Neural cell (in vitro differentiated cells): ENCODE data around the gene HADH. TPM values are rescaled to one million over a fixed set of nuclear protein-coding genes. Genes with fewer than 3 reads are reported as not detected.
A peak's percentile ranks its signal among the peaks of the same experiment; 100 is the strongest.

Source experiments
- H2AFZ ChIP-seq: fragments of 200-600, 300-800 bp; sonication (generic), shearing (Covaris generic); 2 replicates; pipeline ENCODE4 v1.6.0; 2014; ENCODE audit warnings: low read depth, mild to moderate bottlenecking, antibody characterized with exemption, low read length, moderate library complexity
- H3F3A ChIP-seq: fragments of 200-600 bp; shearing (Covaris generic); 2 replicates; pipeline ENCODE4 v1.6.1; 2016; ENCODE audit warnings: mild to moderate bottlenecking, moderate library complexity, mixed read lengths, antibody characterized with exemption, low read length; ENCODE audit not compliant: insufficient read depth, poor library complexity, severe bottlenecking
- H3K27ac ChIP-seq: fragments of 200-600, 300-800 bp; sonication (generic), shearing (Covaris generic); 2 replicates; pipeline ENCODE4 v1.5.1; 2014; ENCODE audit warnings: mild to moderate bottlenecking, low read length, moderate library complexity
- H3K27me3 ChIP-seq: fragments of 300-800, 200-600 bp; sonication (generic), shearing (Covaris generic); 2 replicates; pipeline ENCODE4 v1.6.0; 2014; ENCODE audit warnings: mild to moderate bottlenecking, low read depth, low read length, moderate library complexity; ENCODE audit not compliant: insufficient read depth
- H3K36me3 ChIP-seq: fragments of 300-800, 200-600 bp; sonication (generic), shearing (Covaris generic); 2 replicates; pipeline ENCODE4 v1.5.1; 2014; ENCODE audit warnings: mild to moderate bottlenecking, antibody characterized with exemption, low read length, moderate library complexity; ENCODE audit not compliant: insufficient read depth
- H3K4me2 ChIP-seq: fragments of 300-800, 200-600 bp; sonication (generic), shearing (Covaris generic); 2 replicates; pipeline ENCODE4 v1.6.0; 2014; ENCODE audit warnings: mild to moderate bottlenecking, low read length
- H3K4me3 ChIP-seq: fragments of 300-800, 200-600 bp; sonication (generic), shearing (Covaris generic); 2 replicates; pipeline ENCODE4 v1.5.1; 2014; ENCODE audit warnings: mild to moderate bottlenecking, low read length, moderate library complexity
- H3K79me2 ChIP-seq: fragments of 200-600 bp; shearing (Covaris generic); replicated peaks from 2 replicates; pipeline ENCODE4 v1.6.0; 2014; ENCODE audit warnings: mild to moderate bottlenecking, low read length, moderate library complexity; ENCODE audit not compliant: insufficient read depth
- H3K9ac ChIP-seq: fragments of 300-800, 200-600 bp; sonication (generic), shearing (Covaris generic); 2 replicates; pipeline ENCODE4 v1.6.1; 2016; ENCODE audit warnings: mild to moderate bottlenecking, low read length, mixed read lengths
- H3K9me2 ChIP-seq: fragments of 200-600 bp; shearing (Covaris generic); 2 replicates; pipeline ENCODE4 v1.6.1; 2016; ENCODE audit warnings: mild to moderate bottlenecking, low read length, mixed read lengths; ENCODE audit not compliant: insufficient read depth
- H3K9me3 ChIP-seq: fragments of 200-600, 300-800 bp; sonication (generic), shearing (Covaris generic); 2 replicates; pipeline ENCODE4 v1.6.1; 2016; ENCODE audit warnings: mild to moderate bottlenecking, mixed run types, low read length, moderate library complexity, mixed read lengths
- H4K20me1 ChIP-seq: fragments of 200-600 bp; shearing (Covaris generic); 2 replicates; pipeline ENCODE4 v1.6.1; 2016; ENCODE audit warnings: mild to moderate bottlenecking, mixed run types; ENCODE audit not compliant: insufficient read depth
- EP300 ChIP-seq: fragments of 450-650 bp; conservative IDR thresholded peaks from 2 replicates; pipeline ENCODE4 v1.6.1; 2014; ENCODE audit warnings: antibody characterized with exemption, mild to moderate bottlenecking, moderate library complexity; ENCODE audit not compliant: poor library complexity, severe bottlenecking
- EZH2 ChIP-seq: fragments of 200-600, 300-800 bp; shearing (Covaris generic), sonication (generic); IDR thresholded peaks from 2 replicates; pipeline ENCODE4 v1.6.1; 2014; ENCODE audit warnings: antibody characterized with exemption, low read length, borderline replicate concordance, mild to moderate bottlenecking; ENCODE audit not compliant: insufficient read depth, poor library complexity, severe bottlenecking
- MXI1 ChIP-seq: fragments of 450-650 bp; conservative IDR thresholded peaks from 2 replicates; pipeline ENCODE4 v1.6.1; 2014; ENCODE audit warnings: antibody characterized with exemption, mild to moderate bottlenecking; ENCODE audit not compliant: poor library complexity, severe bottlenecking
- POLR2AphosphoS5 ChIP-seq: IDR thresholded peaks from 2 replicates; pipeline ENCODE4 v1.6.1; 2012
- RAD21 ChIP-seq: fragments of 450-650 bp; conservative IDR thresholded peaks from 2 replicates; pipeline ENCODE4 v1.6.1; 2014; ENCODE audit warnings: antibody characterized with exemption, mild to moderate bottlenecking, moderate library complexity
- REST ChIP-seq: IDR thresholded peaks from 2 replicates; pipeline ENCODE4 v1.6.1; 2012; ENCODE audit warnings: borderline replicate concordance
- SMC3 ChIP-seq: fragments of 450-650 bp; conservative IDR thresholded peaks from 2 replicates; pipeline ENCODE4 v1.6.1; 2014; ENCODE audit warnings: antibody characterized with exemption, mild to moderate bottlenecking, moderate library complexity; ENCODE audit not compliant: poor library complexity
- TAF1 ChIP-seq: IDR thresholded peaks from 2 replicates; pipeline ENCODE4 v1.6.1; 2012; ENCODE audit warnings: low read depth
- polyA plus RNA-seq: library from polyadenylated mRNA; depleted of rRNA; stranded (reverse); fragments of >200 nt; gene quantifications from 2 replicates; pipeline ENCODE4 v1.2.3, GENCODE V29; 2014
- TF ChIP-seq, protein P1 (sequence below): fragments of 450-650 bp; IDR thresholded peaks from 2 replicates; pipeline ENCODE4 v1.5.1; 2014; ENCODE audit warnings: antibody characterized with exemption, mild to moderate bottlenecking, moderate library complexity; ENCODE audit not compliant: poor library complexity, severe bottlenecking

Gene HADH
- polyA plus RNA-seq, 1 donor from 2014 or later, result 25.7 TPM

- Histone ChIP-seq H3K4me3 (no peak overlapping the region), H3F3A (no peaks in the 10 kb centered on the region), H3K36me3 (peaks cover 1% of the 10 kb centered on the region), H4K20me1 (no peaks in the 10 kb centered on the region), H3K27ac (no peak overlapping the region), H2AFZ (no peak overlapping the region), H3K79me2 (no peaks in the 10 kb centered on the region), H3K4me2 (no peak overlapping the region), H3K9me3 (no peaks in the 10 kb centered on the region), H3K27me3 (no peaks in the 10 kb centered on the region), H3K9me2 (no peaks in the 10 kb centered on the region), H3K9ac (no peak overlapping the region)
- TF ChIP-seq RAD21 (peak; percentile 84), SMC3 (peak; percentile 90), TAF1 (no peak), POLR2AphosphoS5 (no peak)
- TF ChIP-seq, protein P1, sequence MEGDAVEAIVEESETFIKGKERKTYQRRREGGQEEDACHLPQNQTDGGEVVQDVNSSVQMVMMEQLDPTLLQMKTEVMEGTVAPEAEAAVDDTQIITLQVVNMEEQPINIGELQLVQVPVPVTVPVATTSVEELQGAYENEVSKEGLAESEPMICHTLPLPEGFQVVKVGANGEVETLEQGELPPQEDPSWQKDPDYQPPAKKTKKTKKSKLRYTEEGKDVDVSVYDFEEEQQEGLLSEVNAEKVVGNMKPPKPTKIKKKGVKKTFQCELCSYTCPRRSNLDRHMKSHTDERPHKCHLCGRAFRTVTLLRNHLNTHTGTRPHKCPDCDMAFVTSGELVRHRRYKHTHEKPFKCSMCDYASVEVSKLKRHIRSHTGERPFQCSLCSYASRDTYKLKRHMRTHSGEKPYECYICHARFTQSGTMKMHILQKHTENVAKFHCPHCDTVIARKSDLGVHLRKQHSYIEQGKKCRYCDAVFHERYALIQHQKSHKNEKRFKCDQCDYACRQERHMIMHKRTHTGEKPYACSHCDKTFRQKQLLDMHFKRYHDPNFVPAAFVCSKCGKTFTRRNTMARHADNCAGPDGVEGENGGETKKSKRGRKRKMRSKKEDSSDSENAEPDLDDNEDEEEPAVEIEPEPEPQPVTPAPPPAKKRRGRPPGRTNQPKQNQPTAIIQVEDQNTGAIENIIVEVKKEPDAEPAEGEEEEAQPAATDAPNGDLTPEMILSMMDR, result peak; percentile 78
Observed at GRCh38 chr4:108030332-108030731, 40.6 kb downstream of the HADH start.

GRCh38 chr4:108031427-108032083 is 41.9 kb downstream of the HADH start:
- Histone ChIP-seq H4K20me1 (no peaks in the 10 kb centered on the region), H3K4me3 (no peak overlapping the region), H3F3A (no peaks in the 10 kb centered on the region), H3K9me3 (no peaks in the 10 kb centered on the region), H3K27ac (no peak overlapping the region), H2AFZ (no peak overlapping the region), H3K79me2 (no peaks in the 10 kb centered on the region), H3K9ac (no peak overlapping the region), H3K9me2 (no peaks in the 10 kb centered on the region), H3K36me3 (peaks cover 6% of the 10 kb centered on the region), H3K4me2 (no peak overlapping the region), H3K27me3 (no peaks in the 10 kb centered on the region)
- TF ChIP-seq EP300 (no peak), MXI1 (no peak), EZH2 (no peak), TAF1 (no peak), SMC3 (no peak)
- TF ChIP-seq, protein P1, result no peak

DNA sequence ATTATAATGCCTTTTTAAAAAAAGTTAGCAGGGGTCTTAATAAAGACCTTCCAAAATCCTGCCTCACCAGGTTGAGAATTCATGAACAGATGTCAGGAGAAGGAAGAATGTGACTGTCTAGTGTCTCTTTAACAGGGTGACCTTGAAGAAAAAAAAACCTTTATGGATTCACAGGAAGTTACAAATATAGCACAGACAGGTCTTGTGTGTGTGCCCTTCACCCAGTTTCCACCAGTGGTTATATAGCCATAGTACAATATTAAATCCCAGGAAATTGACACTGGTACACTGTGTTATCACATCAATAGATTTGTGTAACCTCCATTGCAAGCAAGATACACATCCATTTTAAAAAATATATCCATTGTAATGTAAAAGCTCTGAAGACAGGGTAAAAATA is 43.7 kb downstream of the HADH start:
- H3K9ac ChIP-seq, result no peak overlapping the region
- H3K9me3 ChIP-seq, result no peaks in the 10 kb centered on the region
- H3K9me2 ChIP-seq, result no peaks in the 10 kb centered on the region
- H3K4me3 ChIP-seq, result no peak overlapping the region
- no peaks in the 10 kb centered on the region for H3K27me3 ChIP-seq
- no peaks in the 10 kb centered on the region for H3F3A ChIP-seq
- H3K27ac ChIP-seq, result no peak overlapping the region
- no peaks in the 10 kb centered on the region for H4K20me1 ChIP-seq
- H3K79me2 ChIP-seq, result no peaks in the 10 kb centered on the region
- TF ChIP-seq EP300 (no peak), EZH2 (no peak), POLR2AphosphoS5 (no peak), RAD21 (no peak), SMC3 (no peak), MXI1 (no peak), REST (no peak), TAF1 (no peak)
- TF ChIP-seq, protein P1, result no peak
- no peak overlapping the region for H2AFZ ChIP-seq
- peaks cover 6% of the 10 kb centered on the region for H3K36me3 ChIP-seq
- H3K4me2 ChIP-seq, result no peak overlapping the region
